Astrocyte (in vitro differentiated cells and primary cell): ENCODE measurements around the gene TBC1D5.

Source experiments
- EZH2 ChIP-seq: IDR thresholded peaks from 2 replicates; pipeline ENCODE4 v1.6.1; 2012; ENCODE audit warnings: mild to moderate bottlenecking, low read length, inconsistent platforms; ENCODE audit not compliant: insufficient read depth
- TF ChIP-seq, protein P1 (sequence below): IDR thresholded peaks from 2 replicates; pipeline ENCODE4 v1.5.1; 2011; ENCODE audit warnings: low read depth, mild to moderate bottlenecking, inconsistent platforms, low read length, moderate library complexity; ENCODE audit not compliant: insufficient read depth

DNA sequence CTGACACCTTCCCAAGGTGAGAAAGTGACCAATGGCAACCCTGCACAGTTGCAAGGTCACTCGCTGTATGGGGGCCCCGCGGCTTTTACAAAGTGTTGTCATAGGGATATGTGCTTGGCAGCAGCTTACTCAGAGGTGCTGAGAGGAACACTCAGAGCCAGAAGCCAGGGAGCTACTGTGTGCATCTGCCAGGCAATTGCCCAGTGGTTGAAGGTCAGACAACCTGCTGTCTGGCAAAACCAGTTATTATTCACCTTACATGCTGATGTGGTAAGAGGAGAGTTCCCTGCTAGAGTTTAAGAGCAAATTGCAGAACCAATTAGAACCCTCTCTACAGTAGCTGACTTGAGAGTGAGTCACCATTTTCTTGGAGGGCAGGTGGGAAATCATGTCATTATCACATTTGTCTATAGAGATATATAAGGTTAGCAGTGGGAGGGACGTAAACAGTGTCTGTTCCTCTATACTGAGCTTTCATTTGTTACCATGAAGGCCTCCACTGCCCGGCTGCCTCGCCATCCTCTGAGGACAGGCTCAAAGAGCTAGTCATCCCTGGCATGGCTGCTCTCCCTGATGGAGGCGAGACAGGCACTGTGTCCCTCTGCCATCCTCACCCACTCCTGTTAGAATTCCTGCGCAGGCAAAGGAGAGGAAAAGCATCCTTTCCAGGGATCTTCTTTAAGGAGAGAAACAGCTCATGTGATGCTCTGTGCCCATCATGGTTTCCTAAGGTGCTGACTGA, 583.3 kb downstream of the TBC1D5 start:
- TF ChIP-seq, protein P1, sequence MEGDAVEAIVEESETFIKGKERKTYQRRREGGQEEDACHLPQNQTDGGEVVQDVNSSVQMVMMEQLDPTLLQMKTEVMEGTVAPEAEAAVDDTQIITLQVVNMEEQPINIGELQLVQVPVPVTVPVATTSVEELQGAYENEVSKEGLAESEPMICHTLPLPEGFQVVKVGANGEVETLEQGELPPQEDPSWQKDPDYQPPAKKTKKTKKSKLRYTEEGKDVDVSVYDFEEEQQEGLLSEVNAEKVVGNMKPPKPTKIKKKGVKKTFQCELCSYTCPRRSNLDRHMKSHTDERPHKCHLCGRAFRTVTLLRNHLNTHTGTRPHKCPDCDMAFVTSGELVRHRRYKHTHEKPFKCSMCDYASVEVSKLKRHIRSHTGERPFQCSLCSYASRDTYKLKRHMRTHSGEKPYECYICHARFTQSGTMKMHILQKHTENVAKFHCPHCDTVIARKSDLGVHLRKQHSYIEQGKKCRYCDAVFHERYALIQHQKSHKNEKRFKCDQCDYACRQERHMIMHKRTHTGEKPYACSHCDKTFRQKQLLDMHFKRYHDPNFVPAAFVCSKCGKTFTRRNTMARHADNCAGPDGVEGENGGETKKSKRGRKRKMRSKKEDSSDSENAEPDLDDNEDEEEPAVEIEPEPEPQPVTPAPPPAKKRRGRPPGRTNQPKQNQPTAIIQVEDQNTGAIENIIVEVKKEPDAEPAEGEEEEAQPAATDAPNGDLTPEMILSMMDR, result no peak
- no peak for TF ChIP-seq EZH2
